Gastroesophageal sphincter (tissue), 4 donors: ENCODE results near the gene DCDC2. TPM values are rescaled to one million over a fixed set of nuclear protein-coding genes. Genes with fewer than 3 reads are reported as not detected.
"Not testable (repeated sequence)": the region's sequence is repeated elsewhere in the genome, so short reads cannot be mapped to it uniquely, and the experiment has no call there.

ENCODE experiments used
- ATAC-seq: fragments of 150-250 bp; one replicate; pipeline ENCODE4 v1.9.1; 2016; ENCODE audit warnings: mild to moderate bottlenecking, moderate library complexity
- H3K27ac ChIP-seq, 4 donors: fragments of 200-600 bp; sonication (generic) in 3 of 4; 1 replicate in 3 of 4; 2 replicates in 1 of 4; pipeline ENCODE4 v1.5.1; 2016 to 2019
- H3K27me3 ChIP-seq: fragments of 200-600 bp; sonication (generic); one replicate; pipeline ENCODE4 v1.5.1; 2019
- H3K36me3 ChIP-seq, 2 donors: fragments of 200-600 bp; sonication (generic); one replicate each; pipeline ENCODE4 v1.5.1; 2019; ENCODE audit warnings: control low read depth in 1 of 2
- H3K4me1 ChIP-seq, 3 donors: fragments of 200-600 bp; sonication (generic); 1 replicate in 2 of 3; 2 replicates in 1 of 3; pipeline ENCODE4 v1.5.1; 2016 to 2019; ENCODE audit warnings: control low read depth in 2 of 3
- H3K4me3 ChIP-seq, 2 donors: fragments of 200-600 bp; sonication (generic); one replicate each; pipeline ENCODE4 v1.5.1; 2019; ENCODE audit warnings: mild to moderate bottlenecking in 1 of 2, moderate library complexity in 1 of 2
- H3K9me3 ChIP-seq, 3 donors: fragments of 200-600 bp; sonication (generic); one replicate each; pipeline ENCODE4 v1.5.1; 2017 to 2019; ENCODE audit warnings: control low read depth in 2 of 3
- EP300 ChIP-seq: sonication (generic); formaldehyde crosslinking; IDR thresholded peaks from one replicate; pipeline ENCODE4 v1.6.1; 2017; ENCODE audit warnings: antibody characterized with exemption, mild to moderate bottlenecking
- POLR2A ChIP-seq, 2 donors: fragments of 450-650 bp; IDR thresholded peaks; one replicate each; pipeline ENCODE4 v1.6.1; 2017; ENCODE audit warnings: antibody characterized with exemption in 2 of 2, mild to moderate bottlenecking in 2 of 2, moderate library complexity in 1 of 2
- POLR2AphosphoS5 ChIP-seq: sonication (generic); formaldehyde crosslinking; IDR thresholded peaks from one replicate; pipeline ENCODE4 v1.6.1; 2017; ENCODE audit warnings: antibody characterized with exemption
- WGBS, 2 donors: methylation state at CpG; one replicate each; pipeline ENCODE4 v1.1.5; 2018; ENCODE audit warnings: low coverage in 1 of 2; 5-methylcytosine and 5-hydroxymethylcytosine counted together
- total RNA-seq, 4 donors: library from RNA; depleted of rRNA; stranded (reverse); fragments of >200 nt; gene quantifications; one replicate each; pipeline ENCODE4 v1.1.0, GENCODE V29; 2016
- TF ChIP-seq, protein P1 (sequence below), 4 experiments: fragments of 200-600 bp in 2 of 4; fragments of 450-650 bp in 2 of 4; sonication (generic) in 1 of 4; IDR thresholded peaks; one replicate each; pipeline ENCODE4 v1.5.1; 2017 to 2019; ENCODE audit warnings: antibody characterized with exemption in 4 of 4, mild to moderate bottlenecking in 2 of 4, moderate library complexity in 2 of 4

The DCDC2 gene
- total RNA-seq, 4 donors from 2014 or later, result 0.15 TPM; not detected in 3

GRCh38 chr6:24240380-24240928 lies 117.4 kb downstream of the DCDC2 start:
- TF ChIP-seq POLR2AphosphoS5 (no peak), POLR2A (IDR thresholded peaks at IDR 0.05) (no peak), EP300 (no peak)
- TF ChIP-seq, protein P1, sequence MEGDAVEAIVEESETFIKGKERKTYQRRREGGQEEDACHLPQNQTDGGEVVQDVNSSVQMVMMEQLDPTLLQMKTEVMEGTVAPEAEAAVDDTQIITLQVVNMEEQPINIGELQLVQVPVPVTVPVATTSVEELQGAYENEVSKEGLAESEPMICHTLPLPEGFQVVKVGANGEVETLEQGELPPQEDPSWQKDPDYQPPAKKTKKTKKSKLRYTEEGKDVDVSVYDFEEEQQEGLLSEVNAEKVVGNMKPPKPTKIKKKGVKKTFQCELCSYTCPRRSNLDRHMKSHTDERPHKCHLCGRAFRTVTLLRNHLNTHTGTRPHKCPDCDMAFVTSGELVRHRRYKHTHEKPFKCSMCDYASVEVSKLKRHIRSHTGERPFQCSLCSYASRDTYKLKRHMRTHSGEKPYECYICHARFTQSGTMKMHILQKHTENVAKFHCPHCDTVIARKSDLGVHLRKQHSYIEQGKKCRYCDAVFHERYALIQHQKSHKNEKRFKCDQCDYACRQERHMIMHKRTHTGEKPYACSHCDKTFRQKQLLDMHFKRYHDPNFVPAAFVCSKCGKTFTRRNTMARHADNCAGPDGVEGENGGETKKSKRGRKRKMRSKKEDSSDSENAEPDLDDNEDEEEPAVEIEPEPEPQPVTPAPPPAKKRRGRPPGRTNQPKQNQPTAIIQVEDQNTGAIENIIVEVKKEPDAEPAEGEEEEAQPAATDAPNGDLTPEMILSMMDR (IDR thresholded peaks at IDR 0.05), result no peak
- ATAC-seq, result no peak
- 79 to 100% methylated on average over 3 of the region's 3 CpGs for WGBS, 2 donors

GRCh38 chr6:24238700-24239099 lies 119.2 kb downstream of the DCDC2 start:
- no peak overlapping the region for H3K27ac ChIP-seq
- ATAC-seq, result no peak
- WGBS, 2 donors, result 97 to 100% methylated on average over 3 of the region's 3 CpGs
- H3K27me3 ChIP-seq, result no peaks in the 10 kb centered on the region
- H3K4me1 ChIP-seq, result no peaks in the 10 kb centered on the region
- H3K36me3 ChIP-seq, result no peaks in the 10 kb centered on the region
- no peak for TF ChIP-seq POLR2AphosphoS5
- no peak for TF ChIP-seq EP300
- TF ChIP-seq, protein P1 (IDR thresholded peaks at IDR 0.05), result no peak
- TF ChIP-seq POLR2A (IDR thresholded peaks at IDR 0.05), result no peak
- no peaks in the 10 kb centered on the region for H3K9me3 ChIP-seq
- no peak overlapping the region for H3K4me3 ChIP-seq

More at GRCh38 chr6:24240380-24240928, 117.4 kb downstream of the DCDC2 start:
- no peaks in the 10 kb centered on the region for H3K4me1 ChIP-seq
- H3K27ac ChIP-seq, result no peak overlapping the region
- no peaks in the 10 kb centered on the region for H3K9me3 ChIP-seq
- H3K27me3 ChIP-seq, result no peaks in the 10 kb centered on the region
- H3K36me3 ChIP-seq, result no peaks in the 10 kb centered on the region
- H3K4me3 ChIP-seq, result no peak overlapping the region

DNA sequence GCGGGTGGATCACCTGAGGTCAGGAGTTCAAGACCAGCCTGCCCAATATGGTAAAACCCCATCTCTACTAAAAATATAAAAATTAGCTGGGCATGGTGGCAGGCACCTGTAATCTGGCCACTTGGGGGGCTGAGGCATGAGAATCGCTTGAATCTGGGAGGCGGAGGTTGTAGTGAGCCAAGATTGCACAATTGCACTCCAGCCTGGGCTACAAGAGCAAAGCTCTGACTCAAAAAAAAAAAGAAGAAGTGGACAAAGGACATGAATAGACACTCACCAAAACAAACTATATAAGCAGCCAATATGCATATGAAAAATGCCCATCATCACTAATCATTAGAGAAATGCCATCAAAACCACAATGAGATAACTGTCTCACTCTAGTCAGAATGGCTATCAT lies 121.1 kb downstream of the DCDC2 start:
- not testable (repeated sequence) for H3K4me1 ChIP-seq, H3K36me3 ChIP-seq, H3K27ac ChIP-seq, ATAC-seq, H3K27me3 ChIP-seq, H3K9me3 ChIP-seq, H3K4me3 ChIP-seq
- WGBS, 2 donors, result 83 to 100% methylated on average over 2 to 3 of the region's 3 CpGs

GRCh38 chr6:24233813-24234442 lies 123.9 kb downstream of the DCDC2 start:
- H3K4me1 ChIP-seq, result peaks cover 0 to 10% (median 0%) of the 10 kb centered on the region in 3 donors
- H3K4me3 ChIP-seq, result no peak overlapping the region
- TF ChIP-seq EP300, result no peak
- TF ChIP-seq, protein P1 (IDR thresholded peaks at IDR 0.05), result no peak
- TF ChIP-seq POLR2A (IDR thresholded peaks at IDR 0.05), result no peak
- no peak for TF ChIP-seq POLR2AphosphoS5
- 65 to 82% methylated on average over 3 to 6 of the region's 6 CpGs for WGBS, 2 donors
- H3K36me3 ChIP-seq, result no peaks in the 10 kb centered on the region
- no peak overlapping the region for H3K27ac ChIP-seq
- ATAC-seq, result no peak
- no peaks in the 10 kb centered on the region for H3K9me3 ChIP-seq
- H3K27me3 ChIP-seq, result no peaks in the 10 kb centered on the region

DNA sequence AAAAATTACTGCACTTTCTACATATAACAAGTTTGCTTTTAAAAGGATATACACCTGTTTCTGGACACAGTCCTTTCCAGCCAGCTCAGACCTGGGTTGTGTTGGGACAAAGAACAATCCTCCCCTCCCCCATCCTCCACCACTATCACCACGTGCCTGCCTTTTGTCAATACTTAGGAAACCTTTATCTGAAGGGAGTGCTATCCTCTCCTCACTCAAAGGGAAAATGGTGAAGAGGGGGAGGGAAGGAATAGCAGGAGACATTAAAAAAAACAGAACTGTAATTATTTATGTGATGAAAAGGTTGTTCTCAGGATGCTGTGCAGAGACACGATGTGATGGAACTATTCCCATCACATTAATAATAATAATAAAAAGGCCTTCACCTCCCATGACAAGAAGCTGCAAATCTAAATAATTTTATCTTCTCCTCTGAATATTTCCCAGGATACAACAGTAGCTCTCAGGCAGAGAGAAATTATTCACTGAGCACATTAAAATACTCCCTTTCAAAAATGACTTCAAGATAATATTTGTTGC lies 126.4 kb downstream of the DCDC2 start:
- H3K27me3 ChIP-seq, result no peaks in the 10 kb centered on the region
- H3K27ac ChIP-seq, result no peak overlapping the region
- peaks cover 3 to 34% (median 5%) of the 10 kb centered on the region in 3 donors for H3K4me1 ChIP-seq
- no peak overlapping the region for H3K4me3 ChIP-seq
- no peak for TF ChIP-seq POLR2AphosphoS5
- TF ChIP-seq EP300, result no peak
- no peak for TF ChIP-seq POLR2A (IDR thresholded peaks at IDR 0.05)
- TF ChIP-seq, protein P1 (IDR thresholded peaks at IDR 0.05), result no peak
- no peak for ATAC-seq
- no peaks in the 10 kb centered on the region for H3K36me3 ChIP-seq
- 13 to 33% methylated on average over 2 of the region's 2 CpGs for WGBS, 2 donors
- no peaks in the 10 kb centered on the region for H3K9me3 ChIP-seq
